Activated CD4-positive, alpha-beta T cell treated with anti-CD3 and anti-CD28 coated beads, Interleukin-2, amount 50 U/mL, for 1 hour (primary cell): ENCODE results near the gene ZDHHC12.
A peak's percentile ranks its signal among the peaks of the same experiment; 100 is the strongest.

Experiments
- DNase-seq: peaks from one replicate; pipeline ENCODE4 v3.0.0-alpha.2; 2020

Gene ZDHHC12

GRCh38 chr9:128729766-128730517, 6.0 kb upstream of the ZDHHC12 start:
- no peak for DNase-seq

DNA sequence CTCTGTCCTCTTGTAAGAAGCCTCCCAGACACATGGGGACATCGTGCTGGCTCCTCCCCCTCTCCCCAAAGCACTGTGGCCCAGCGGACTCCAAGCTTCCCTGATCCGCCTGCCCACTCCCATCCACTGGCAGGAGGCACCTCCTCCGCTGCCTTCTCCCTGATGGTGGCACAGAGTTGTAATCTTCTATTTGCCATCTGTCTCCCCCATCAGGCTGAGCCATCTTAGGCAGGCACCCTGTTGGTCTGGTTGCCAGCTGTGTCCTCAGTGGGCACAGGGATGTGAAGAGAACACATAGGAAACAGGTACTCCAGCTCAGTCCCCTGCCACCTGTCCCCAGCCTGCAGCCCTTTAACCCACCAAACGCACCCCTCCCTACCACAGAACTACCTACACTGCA, 5.4 kb upstream of the ZDHHC12 start:
- DNase-seq, result no peak

GRCh38 chr9:128728298-128728697, 4.4 kb upstream of the ZDHHC12 start:
- DNase-seq, result no peak

- DNase-seq, result no peak
Observed at GRCh38 chr9:128727640-128728248, 3.8 kb upstream of the ZDHHC12 start.

GRCh38 chr9:128724744-128725211, 851 bp upstream of the ZDHHC12 start:
- peak; percentile 18 for DNase-seq

GRCh38 chr9:128723352-128723865, 518 bp downstream of the ZDHHC12 start:
- no peak for DNase-seq

GRCh38 chr9:128722380-128723351, 1.3 kb downstream of the ZDHHC12 start:
- DNase-seq, result no peak

GRCh38 chr9:128721487-128722010, 2.4 kb downstream of the ZDHHC12 start:
- DNase-seq, result no peak

DNA sequence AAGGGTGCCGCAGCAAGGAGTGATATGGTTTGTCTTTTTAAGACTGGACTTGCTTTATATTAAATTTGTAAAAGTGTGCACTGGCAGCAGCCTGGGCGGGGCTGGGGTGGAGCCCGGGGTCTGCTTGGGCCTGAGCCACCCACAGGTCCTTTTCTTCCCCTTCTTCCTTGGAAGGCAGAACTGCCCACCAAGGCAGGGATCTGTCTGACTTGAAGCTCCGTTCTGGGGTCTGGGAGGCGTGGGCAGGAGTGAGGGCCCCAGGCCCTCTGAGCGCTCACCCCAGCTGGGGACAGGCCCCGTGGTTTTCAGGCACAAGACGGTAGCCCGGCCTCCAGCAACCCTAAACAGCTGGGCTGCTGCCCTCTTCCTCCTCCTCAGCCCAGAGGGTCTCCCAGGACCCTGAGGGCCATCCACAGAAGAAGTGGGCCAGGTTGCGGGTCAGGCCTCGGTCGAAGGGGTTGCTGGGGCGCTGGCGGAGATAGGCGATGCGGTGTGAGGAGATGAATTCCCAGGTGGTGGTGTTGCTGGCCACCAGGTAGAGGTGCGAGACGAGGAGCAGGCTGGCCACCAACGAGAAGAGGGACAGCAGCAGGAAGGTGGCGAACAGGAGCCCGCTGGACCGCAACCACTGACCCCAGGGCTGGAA, 3.0 kb downstream of the ZDHHC12 start:
- no peak for DNase-seq

- DNase-seq, result no peak
Observed at GRCh38 chr9:128719919-128720605, 3.9 kb downstream of the ZDHHC12 start.

- DNase-seq, result no peak
Observed at GRCh38 chr9:128718475-128718874, 5.5 kb downstream of the ZDHHC12 start.

- DNase-seq, result no peak
Observed at GRCh38 chr9:128718047-128718446, 5.9 kb downstream of the ZDHHC12 start.

DNA sequence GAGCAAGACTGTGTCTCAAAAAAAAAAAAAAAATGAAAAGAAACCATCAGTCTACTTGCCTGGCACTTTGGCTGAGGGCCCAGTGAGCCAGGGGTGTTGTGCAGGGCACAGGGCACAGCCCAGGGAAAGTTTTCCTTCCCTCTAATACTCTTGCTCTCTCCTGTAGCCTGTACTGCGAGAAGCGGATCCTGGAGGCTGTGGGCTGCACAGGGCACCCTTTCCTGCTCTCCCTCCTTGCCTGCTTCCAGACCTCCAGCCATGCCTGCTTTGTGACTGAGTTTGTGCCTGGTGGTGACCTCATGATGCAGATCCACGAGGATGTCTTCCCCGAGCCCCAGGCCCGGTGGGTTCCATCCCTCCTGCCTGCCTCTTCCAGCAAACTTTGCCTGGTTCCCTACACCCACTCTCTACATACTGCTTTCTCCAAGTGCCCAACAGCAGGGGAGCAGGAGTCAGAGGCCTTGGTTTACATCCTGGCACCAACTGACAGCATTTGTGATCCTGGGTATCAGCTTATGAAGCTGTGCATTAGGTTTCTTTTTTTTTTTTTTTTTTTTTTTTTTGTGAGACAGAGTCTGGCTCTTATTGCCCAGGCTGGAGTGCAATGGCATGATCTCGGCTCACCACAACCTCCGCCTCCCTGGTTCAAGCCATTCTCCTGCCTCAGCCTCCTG, 7.2 kb downstream of the ZDHHC12 start:
- no peak for DNase-seq

DNA sequence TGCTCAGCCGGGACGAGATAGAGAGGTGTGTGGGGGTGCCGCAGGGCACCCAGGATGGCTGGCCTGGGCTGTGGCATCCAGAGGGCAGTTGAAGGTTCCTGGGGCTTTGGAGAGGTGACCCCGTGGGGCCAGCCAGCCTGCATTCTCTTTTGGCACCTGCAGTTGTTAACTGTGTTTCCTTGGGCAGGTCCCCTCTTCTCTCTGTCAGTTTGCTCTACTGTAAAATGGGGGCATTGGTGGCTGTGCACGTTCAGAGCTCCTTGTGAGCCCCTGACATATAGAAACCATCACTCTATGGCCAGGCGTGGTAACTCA, 8.5 kb downstream of the ZDHHC12 start:
- DNase-seq, result no peak

GRCh38 chr9:128714586-128715435, 9.1 kb downstream of the ZDHHC12 start:
- no peak for DNase-seq

DNA sequence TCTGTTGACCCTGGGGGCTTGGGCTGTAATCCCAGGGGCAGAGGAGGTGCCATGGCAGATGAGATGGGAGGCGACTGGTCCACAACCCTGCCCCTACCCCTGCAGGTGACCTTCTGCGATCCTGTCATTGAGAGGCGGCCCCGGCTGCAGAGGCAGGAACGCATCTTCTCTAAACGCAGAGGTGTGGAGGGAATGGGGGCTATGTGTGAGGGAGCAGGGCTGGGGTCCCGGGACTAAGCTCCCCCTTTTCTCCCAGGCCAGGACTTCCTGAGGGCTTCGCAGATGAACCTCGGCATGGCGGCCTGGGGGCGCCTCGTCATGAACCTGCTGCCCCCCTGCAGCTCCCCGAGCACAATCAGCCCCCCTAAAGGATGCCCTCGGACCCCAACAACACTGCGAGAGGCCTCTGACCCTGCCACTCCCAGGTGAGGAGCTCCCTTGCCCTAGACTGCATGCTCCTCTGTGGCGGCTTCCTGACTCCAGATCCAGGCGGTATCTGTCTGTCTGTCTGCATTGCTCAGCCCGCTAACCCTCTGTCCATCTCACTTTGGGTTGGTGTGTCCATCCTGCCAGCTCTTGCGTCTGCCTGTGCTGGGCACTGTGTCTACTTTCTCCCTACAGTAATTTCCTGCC, 9.9 kb downstream of the ZDHHC12 start:
- DNase-seq, result no peak

DNA sequence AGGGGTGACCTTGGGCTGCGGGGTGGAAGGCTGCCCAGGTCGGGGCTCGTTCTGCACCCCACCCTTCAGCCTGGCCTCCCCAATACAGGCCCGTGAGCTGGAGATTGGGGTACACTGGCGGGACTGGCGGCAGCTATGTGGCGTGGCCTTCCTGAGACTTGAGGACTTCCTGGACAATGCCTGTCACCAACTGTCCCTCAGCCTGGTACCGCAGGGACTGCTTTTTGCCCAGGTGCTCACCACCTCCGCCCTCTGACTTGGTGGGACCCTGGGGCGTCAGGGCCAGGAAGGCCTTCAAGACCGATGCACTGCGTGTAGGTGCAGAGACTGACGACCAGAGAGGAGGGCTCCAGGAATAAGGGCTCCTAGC, 10.5 kb downstream of the ZDHHC12 start:
- no peak for DNase-seq

DNA sequence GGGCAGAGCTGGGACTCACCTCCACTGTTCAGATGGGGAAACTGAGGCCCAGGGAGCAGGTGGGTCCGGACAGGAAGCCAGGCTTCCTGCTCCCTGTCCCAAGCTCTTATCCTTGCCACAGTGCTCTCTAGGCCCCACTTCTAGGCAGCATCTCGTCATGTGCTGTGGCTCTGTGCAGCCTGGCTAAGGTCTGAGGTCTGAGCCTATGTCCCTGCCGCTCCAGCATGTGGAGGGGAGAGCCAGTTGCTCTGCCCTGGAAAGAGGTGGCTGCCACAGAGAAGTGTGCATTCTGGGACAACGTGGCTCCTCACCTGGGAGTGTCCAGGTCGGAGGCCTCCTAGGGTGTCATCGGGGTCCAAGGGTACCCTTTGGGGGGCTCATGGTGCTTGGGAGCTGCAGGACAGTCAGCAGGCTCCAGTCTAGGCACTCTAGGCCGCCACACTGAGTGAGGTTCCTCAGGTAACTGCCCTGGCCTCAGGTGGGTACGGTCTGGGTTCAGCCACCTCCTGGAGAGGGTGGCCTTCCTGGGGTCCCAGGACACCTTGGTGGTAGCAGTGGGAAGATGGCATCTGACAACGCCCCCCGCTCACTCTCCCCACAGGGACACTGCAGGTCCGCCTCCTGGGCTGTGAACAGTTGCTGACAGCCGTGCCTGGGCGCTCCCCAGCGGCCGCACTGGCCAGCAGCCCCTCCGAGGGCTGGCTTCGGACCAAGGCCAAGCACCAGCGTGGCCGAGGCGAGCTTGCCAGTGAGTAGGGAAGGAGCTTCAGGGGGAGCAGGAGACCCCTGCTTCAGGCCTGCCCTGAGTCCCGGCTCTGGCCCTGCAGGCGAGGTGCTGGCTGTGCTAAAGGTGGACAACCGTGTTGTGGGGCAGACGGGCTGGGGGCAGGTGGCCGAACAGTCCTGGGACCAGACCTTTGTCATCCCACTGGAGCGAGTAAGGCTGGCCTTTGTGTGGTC, 11.2 kb downstream of the ZDHHC12 start:
- DNase-seq, result no peak

DNA sequence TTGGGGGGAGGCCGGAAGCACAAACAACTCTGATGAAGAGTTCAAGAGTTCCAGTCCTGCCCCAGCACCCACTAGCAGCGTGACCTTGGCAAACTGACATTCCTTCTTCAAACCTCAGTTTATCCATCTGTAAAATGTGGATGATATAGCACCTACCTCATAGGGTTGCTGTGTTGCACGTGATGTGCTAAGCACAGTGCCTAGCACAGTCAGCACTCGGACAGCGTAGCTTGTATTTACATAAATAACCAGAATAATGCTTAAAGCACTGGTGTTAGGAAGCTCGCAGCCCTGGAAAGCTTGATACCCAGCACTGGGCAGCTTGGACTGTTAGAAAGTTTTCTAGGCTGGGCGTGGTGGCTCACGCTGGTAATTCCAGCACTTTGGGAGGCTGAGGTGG, 16.5 kb downstream of the ZDHHC12 start:
- DNase-seq, result no peak
